Mesenchymal stem cell (in vitro differentiated cells and primary cell): ENCODE measurements around the gene ZWILCH.
A peak's percentile ranks its signal among the peaks of the same experiment; 100 is the strongest.

Source experiments
- DNase-seq: peaks from one replicate; pipeline ENCODE4 v3.0.0-alpha.2; 2013
- H2AFZ ChIP-seq: one replicate; pipeline ENCODE4 v1.6.1; 2013; ENCODE audit warnings: low read depth, mild to moderate bottlenecking, control low read depth, inconsistent platforms, low read length, moderate library complexity
- H2AK5ac ChIP-seq: 2 replicates; pipeline ENCODE4 v1.6.1; 2013; ENCODE audit warnings: low read length, moderate library complexity, mild to moderate bottlenecking, inconsistent platforms; ENCODE audit not compliant: severe bottlenecking
- H2BK120ac ChIP-seq: one replicate; pipeline ENCODE4 v1.6.1; 2013; ENCODE audit warnings: low read depth, mild to moderate bottlenecking, inconsistent platforms, low read length, moderate library complexity
- H2BK12ac ChIP-seq, 2 experiments: one replicate each; pipeline ENCODE4 v1.6.1; 2013; ENCODE audit warnings: inconsistent platforms in 2 of 2, low read length in 2 of 2, mild to moderate bottlenecking in 2 of 2, moderate library complexity in 2 of 2, control low read depth in 1 of 2
- H2BK15ac ChIP-seq: one replicate; pipeline ENCODE4 v1.6.1; 2013; ENCODE audit warnings: mild to moderate bottlenecking, low read depth, inconsistent platforms; ENCODE audit not compliant: poor library complexity, severe bottlenecking
- H2BK5ac ChIP-seq: 2 replicates; pipeline ENCODE4 v1.6.1; 2013; ENCODE audit warnings: low read depth, mild to moderate bottlenecking, low read length, control low read depth, inconsistent platforms; ENCODE audit not compliant: poor library complexity, severe bottlenecking
- H3K14ac ChIP-seq, 2 experiments: one replicate each; pipeline ENCODE4 v1.6.1; 2013; ENCODE audit warnings: inconsistent platforms in 2 of 2, low read length in 2 of 2, control low read depth in 1 of 2, mild to moderate bottlenecking in 1 of 2, moderate library complexity in 1 of 2
- H3K18ac ChIP-seq, 2 experiments: one replicate each; pipeline ENCODE4 v1.6.1; 2013; ENCODE audit warnings: inconsistent platforms in 2 of 2, low read length in 2 of 2, control low read depth in 1 of 2, low read depth in 1 of 2, mild to moderate bottlenecking in 1 of 2
- H3K23ac ChIP-seq, 2 experiments: one replicate each; pipeline ENCODE4 v1.6.1; 2013; ENCODE audit warnings: inconsistent platforms in 2 of 2, low read length in 2 of 2, mild to moderate bottlenecking in 2 of 2, moderate library complexity in 2 of 2, control low read depth in 1 of 2
- H3K27ac ChIP-seq: 2 replicates; pipeline ENCODE4 v1.5.1; 2013; ENCODE audit warnings: mild to moderate bottlenecking, moderate library complexity, low read length, control low read depth, inconsistent platforms; ENCODE audit not compliant: poor library complexity, severe bottlenecking
- H3K27me3 ChIP-seq, 2 experiments: 2 replicates each; pipeline versions ENCODE4 v1.6.1 to v1.7.0; 2013; ENCODE audit warnings: low read length in 2 of 2, mild to moderate bottlenecking in 2 of 2, moderate library complexity in 2 of 2, control low read depth in 1 of 2, inconsistent platforms in 1 of 2; ENCODE audit not compliant: control insufficient read depth in 1 of 2, insufficient read depth in 1 of 2
- H3K36me3 ChIP-seq, 2 experiments: 2 replicates each; pipeline versions ENCODE4 v1.6.1 to v1.7.0; 2013; ENCODE audit warnings: low read length in 2 of 2, control low read depth in 1 of 2, inconsistent platforms in 1 of 2, low read depth in 1 of 2, mild to moderate bottlenecking in 1 of 2; ENCODE audit not compliant: insufficient read depth in 2 of 2, control insufficient read depth in 1 of 2
- H3K4ac ChIP-seq, 2 experiments: one replicate each; pipeline ENCODE4 v1.6.1; 2013; ENCODE audit warnings: inconsistent platforms in 2 of 2, low read length in 2 of 2, mild to moderate bottlenecking in 2 of 2, moderate library complexity in 2 of 2, control low read depth in 1 of 2, low read depth in 1 of 2
- H3K4me1 ChIP-seq: 2 replicates; pipeline ENCODE4 v1.6.1; 2013; ENCODE audit warnings: low read depth, low read length, control low read depth; ENCODE audit not compliant: control insufficient read depth, insufficient read depth
- H3K4me2 ChIP-seq: 2 replicates; pipeline ENCODE4 v1.6.1; 2013; ENCODE audit warnings: low read length, mild to moderate bottlenecking, inconsistent platforms; ENCODE audit not compliant: poor library complexity, severe bottlenecking
- H3K4me3 ChIP-seq, 2 experiments: 2 replicates each; pipeline versions ENCODE4 v1.5.1 to v1.7.0; 2013; ENCODE audit warnings: low read length in 2 of 2, mild to moderate bottlenecking in 2 of 2, control low read depth in 1 of 2, low read depth in 1 of 2; ENCODE audit not compliant: insufficient read depth in 1 of 2
- H3K79me1 ChIP-seq: replicated peaks from 2 replicates; pipeline ENCODE4 v1.6.1; 2013; ENCODE audit warnings: mild to moderate bottlenecking, control low read depth, low read length, inconsistent platforms; ENCODE audit not compliant: poor library complexity, severe bottlenecking
- H3K9ac ChIP-seq: 2 replicates; pipeline ENCODE4 v1.7.0; 2013; ENCODE audit warnings: mild to moderate bottlenecking, low read length, moderate library complexity
- H3K9me3 ChIP-seq: 2 replicates; pipeline ENCODE4 v1.7.0; 2013; ENCODE audit warnings: mild to moderate bottlenecking, low read length; ENCODE audit not compliant: control insufficient read depth
- H4K8ac ChIP-seq: one replicate; pipeline ENCODE4 v1.6.1; 2013; ENCODE audit warnings: inconsistent platforms, mild to moderate bottlenecking, low read length, moderate library complexity
- H4K91ac ChIP-seq: one replicate; pipeline ENCODE4 v1.6.1; 2013; ENCODE audit warnings: mild to moderate bottlenecking, low read length, inconsistent platforms
- WGBS: methylation state at CpG from one replicate; pipeline ENCODE4 v1.1.7; 2013; ENCODE audit warnings: mixed read lengths; 5-methylcytosine and 5-hydroxymethylcytosine counted together

ZWILCH gene

GRCh38 chr15:66587020-66587419, 81.9 kb downstream of the ZWILCH start:
- H3K27ac ChIP-seq: no peak overlapping the region
- peaks cover 15 to 40% of the 10 kb centered on the region in 2 experiments for H3K27me3 ChIP-seq
- no peak overlapping the region for H3K4me2 ChIP-seq
- no peaks in the 10 kb centered on the region for H3K79me1 ChIP-seq
- no peaks in the 10 kb centered on the region for H3K36me3 ChIP-seq
- no peak overlapping the region for H3K18ac ChIP-seq
- DNase-seq: no peak
- H2BK120ac ChIP-seq: no peak overlapping the region
- H3K14ac ChIP-seq: no peak overlapping the region
- no peak overlapping the region for H2BK5ac ChIP-seq
- H2BK12ac ChIP-seq: no peak overlapping the region
- no peak overlapping the region for H4K91ac ChIP-seq
- H3K23ac ChIP-seq: no peak overlapping the region
- no peaks in the 10 kb centered on the region for H3K4me1 ChIP-seq
- H3K9me3 ChIP-seq: no peaks in the 10 kb centered on the region
- H3K4ac ChIP-seq: no peak overlapping the region
- H4K8ac ChIP-seq: no peak overlapping the region
- H2AK5ac ChIP-seq: no peak overlapping the region
- no peak overlapping the region for H2AFZ ChIP-seq
- H3K9ac ChIP-seq: no peak overlapping the region
- no peak overlapping the region for H3K4me3 ChIP-seq
- no peak overlapping the region for H2BK15ac ChIP-seq

GRCh38 chr15:66587749-66588148, 82.6 kb downstream of the ZWILCH start:
- Histone ChIP-seq H3K23ac (no peak overlapping the region), H2BK15ac (no peak overlapping the region), H2AK5ac (no peak overlapping the region), H3K27me3 (peaks cover 15 to 40% of the 10 kb centered on the region in 2 experiments), H3K14ac (no peak overlapping the region), H3K4me2 (no peak overlapping the region), H3K9me3 (no peaks in the 10 kb centered on the region), H3K18ac (no peak overlapping the region), H3K4me1 (no peaks in the 10 kb centered on the region), H2BK120ac (no peak overlapping the region), H3K4ac (no peak overlapping the region), H3K4me3 (no peak overlapping the region), H2AFZ (no peak overlapping the region), H4K91ac (no peak overlapping the region), H4K8ac (no peak overlapping the region), H2BK5ac (no peak overlapping the region), H3K9ac (no peak overlapping the region), H3K36me3 (no peaks in the 10 kb centered on the region), H2BK12ac (peak overlapping the region in 1 of 2 experiments; percentile 1), H3K27ac (no peak overlapping the region), H3K79me1 (no peaks in the 10 kb centered on the region)
- no peak for DNase-seq
- 76% methylated on average over 5 of the region's 5 CpGs for WGBS

GRCh38 chr15:66588537-66588936, 83.4 kb downstream of the ZWILCH start:
- no peak overlapping the region for H2AK5ac ChIP-seq
- H2BK12ac ChIP-seq: no peak overlapping the region
- H3K9me3 ChIP-seq: no peaks in the 10 kb centered on the region
- no peak overlapping the region for H4K8ac ChIP-seq
- H3K23ac ChIP-seq: peak overlapping the region in 1 of 2 experiments; percentile 18
- no peaks in the 10 kb centered on the region for H3K36me3 ChIP-seq
- H2BK5ac ChIP-seq: no peak overlapping the region
- H3K27me3 ChIP-seq: peaks cover 15 to 40% of the 10 kb centered on the region in 2 experiments
- no peak overlapping the region for H3K4me2 ChIP-seq
- H2BK120ac ChIP-seq: no peak overlapping the region
- WGBS: 14% methylated on average over 1 of the region's 5 CpGs
- no peaks in the 10 kb centered on the region for H3K4me1 ChIP-seq
- no peak overlapping the region for H3K27ac ChIP-seq
- H3K14ac ChIP-seq: no peak overlapping the region
- H3K4ac ChIP-seq: no peak overlapping the region
- H2AFZ ChIP-seq: no peak overlapping the region
- H3K9ac ChIP-seq: no peak overlapping the region
- no peak overlapping the region for H4K91ac ChIP-seq
- no peak overlapping the region for H2BK15ac ChIP-seq
- DNase-seq: no peak
- H3K4me3 ChIP-seq: no peak overlapping the region
- no peaks in the 10 kb centered on the region for H3K79me1 ChIP-seq
- H3K18ac ChIP-seq: no peak overlapping the region

GRCh38 chr15:66588971-66589370, 83.8 kb downstream of the ZWILCH start:
- no peak for DNase-seq
- Histone ChIP-seq H3K18ac (no peak overlapping the region), H3K27me3 (peaks cover 15 to 40% of the 10 kb centered on the region in 2 experiments), H3K36me3 (no peaks in the 10 kb centered on the region), H2BK15ac (no peak overlapping the region), H3K9me3 (no peaks in the 10 kb centered on the region), H4K8ac (no peak overlapping the region), H3K4me1 (no peaks in the 10 kb centered on the region), H3K9ac (no peak overlapping the region), H3K4me3 (no peak overlapping the region), H2BK12ac (no peak overlapping the region), H3K23ac (no peak overlapping the region), H3K79me1 (no peaks in the 10 kb centered on the region), H4K91ac (no peak overlapping the region), H3K4ac (no peak overlapping the region), H2BK5ac (no peak overlapping the region), H2AK5ac (no peak overlapping the region), H2BK120ac (no peak overlapping the region), H3K4me2 (no peak overlapping the region), H2AFZ (no peak overlapping the region), H3K27ac (no peak overlapping the region), H3K14ac (no peak overlapping the region)
- 76% methylated on average over 7 of the region's 8 CpGs for WGBS
